ENCODE measurements around the gene LEAP2. TPM values are rescaled to one million over a fixed set of nuclear protein-coding genes. Genes with fewer than 3 reads are reported as not detected.

The LEAP2 gene
- total RNA-seq (under 1 TPM; 0.30 to 0.31 TPM), total RNA-seq (0.16 to 4.4 (median 1.6) reads per million in 172 experiments)
- 3.3 TPM for polyA plus RNA-seq (2013, experiment 1 of 2)
- 2.8 TPM for polyA plus RNA-seq (2013, experiment 2 of 2)

- H3K4me1 Mint-ChIP-seq (ENCODE audit: low read depth), result peaks cover 6% of the 10 kb centered on the region
- no peak for TF ChIP-seq CTCF (IDR thresholded peaks at IDR 0.05)
- H3K4me3 ChIP-seq (ENCODE audit: low read length), result no peak within 1 kb of the TSS
- H3K9me3 Mint-ChIP-seq, result no peaks in the 10 kb centered on the region
- intact Hi-C loops (cut with DNase I, micrococcal nuclease), result no loop called here
- no peak within 1 kb of the TSS for H3K27ac ChIP-seq (ENCODE audit: low read depth in 1 of 2, low read length in 2 of 2)
- CTCF ChIA-PET, result interaction anchor here (0.8 to 2.0 kb wide), 2 partner anchors 10 to 44 kb away, joined by 3 to 6 read pairs; no protein-coding TSS in a partner anchor
- DNase-seq (no peak), ATAC-seq (ENCODE audit: poor library complexity) (no peak)
- H3K4me3 Mint-ChIP-seq, result no peak within 1 kb of the TSS
- H3K36me3 ChIP-seq (ENCODE audit: insufficient read depth, low read length), result peaks cover 30% of the 10 kb centered on the region
- peak within 1 kb of the TSS; percentile 71 for H3K27ac Mint-ChIP-seq
- H3K27me3 Mint-ChIP-seq, result no peaks in the 10 kb centered on the region
- H3K9me3 ChIP-seq (ENCODE audit: control insufficient read depth in 1 of 2, insufficient read depth in 1 of 2, low read length in 2 of 2), result no peaks in the 10 kb centered on the region
- POLR2A ChIA-PET, result no interaction called here
- H3K27me3 ChIP-seq (ENCODE audit: control insufficient read depth in 1 of 2, insufficient read depth in 2 of 2, low read length in 2 of 2), result no peaks in the 10 kb centered on the region
- H3K4me1 ChIP-seq (ENCODE audit: insufficient read depth, low read length), result no peaks in the 10 kb centered on the region
- H3K36me3 Mint-ChIP-seq (ENCODE audit: low read depth), result peaks cover 58% of the 10 kb centered on the region
Observed at GRCh38 chr5:132873119-132873929, at the start of gene LEAP2. LEAP2 (plus strand) TSS chr5:132873668; CDS start chr5:132873695, 27 bp downstream.

GRCh38 chr5:132824426-132824825, 49.0 kb upstream of the LEAP2 start:
- H3K27me3 Mint-ChIP-seq, result peaks cover 73% of the 10 kb centered on the region
- H3K9me3 ChIP-seq (ENCODE audit: control insufficient read depth in 1 of 2, insufficient read depth in 1 of 2, low read length in 2 of 2), result peaks cover 0 to 18% of the 10 kb centered on the region in 2 experiments
- DNase-seq, result no peak
- H3K9me3 Mint-ChIP-seq, result no peaks in the 10 kb centered on the region
- no peaks in the 10 kb centered on the region for H3K36me3 ChIP-seq (ENCODE audit: insufficient read depth, low read length)
- H3K4me3 Mint-ChIP-seq, result peak overlapping the region; percentile 11
- H3K4me1 Mint-ChIP-seq (ENCODE audit: low read depth), result peaks cover 13% of the 10 kb centered on the region
- no peak for ATAC-seq (ENCODE audit: poor library complexity)
- no peak overlapping the region for H3K27ac Mint-ChIP-seq
- no peaks in the 10 kb centered on the region for H3K36me3 Mint-ChIP-seq (ENCODE audit: low read depth)
- POLR2A ChIA-PET, result interaction anchor here (0.5 kb wide), 1 partner anchor 295 kb away, joined by 3 read pairs; no protein-coding TSS in a partner anchor
- intact Hi-C loops (cut with DNase I, micrococcal nuclease), result no loop called here
- no peak for TF ChIP-seq CTCF (IDR thresholded peaks at IDR 0.05)
- no peak overlapping the region for H3K4me3 ChIP-seq (ENCODE audit: low read length)
- no peak overlapping the region for H3K27ac ChIP-seq (ENCODE audit: low read depth in 1 of 2, low read length in 2 of 2)
- CTCF ChIA-PET, result no interaction called here
- H3K27me3 ChIP-seq (ENCODE audit: control insufficient read depth in 1 of 2, insufficient read depth in 2 of 2, low read length in 2 of 2), result peaks cover 45 to 61% of the 10 kb centered on the region in 2 experiments
- H3K4me1 ChIP-seq (ENCODE audit: insufficient read depth, low read length), result peaks cover 26% of the 10 kb centered on the region

- H3K9me3 ChIP-seq (ENCODE audit: control insufficient read depth in 1 of 2, insufficient read depth in 1 of 2, low read length in 2 of 2), result peaks cover 0 to 14% of the 10 kb centered on the region in 2 experiments
- peaks cover 46 to 62% of the 10 kb centered on the region in 2 experiments for H3K27me3 ChIP-seq (ENCODE audit: control insufficient read depth in 1 of 2, insufficient read depth in 2 of 2, low read length in 2 of 2)
- no peak for TF ChIP-seq CTCF (IDR thresholded peaks at IDR 0.05)
- intact Hi-C loops (cut with DNase I, micrococcal nuclease), result no loop called here
- POLR2A ChIA-PET, result no interaction called here
- H3K27ac Mint-ChIP-seq, result no peak overlapping the region
- no peaks in the 10 kb centered on the region for H3K36me3 ChIP-seq (ENCODE audit: insufficient read depth, low read length)
- CTCF ChIA-PET, result interaction anchor here (1.5 kb wide), 1 partner anchor 10 kb away, joined by 4 read pairs; no protein-coding TSS in a partner anchor
- H3K4me1 ChIP-seq (ENCODE audit: insufficient read depth, low read length), result peaks cover 24% of the 10 kb centered on the region
- DNase-seq (no peak), ATAC-seq (ENCODE audit: poor library complexity) (no peak)
- no peak overlapping the region for H3K4me3 ChIP-seq (ENCODE audit: low read length)
- peaks cover 13% of the 10 kb centered on the region for H3K4me1 Mint-ChIP-seq (ENCODE audit: low read depth)
- H3K36me3 Mint-ChIP-seq (ENCODE audit: low read depth), result no peaks in the 10 kb centered on the region
- no peak overlapping the region for H3K4me3 Mint-ChIP-seq
- no peaks in the 10 kb centered on the region for H3K9me3 Mint-ChIP-seq
- H3K27ac ChIP-seq (ENCODE audit: low read depth in 1 of 2, low read length in 2 of 2), result no peak overlapping the region
- H3K27me3 Mint-ChIP-seq, result peaks cover 75% of the 10 kb centered on the region
Observed at GRCh38 chr5:132825033-132825833, 48.2 kb upstream of the LEAP2 start.
